B cell (primary cell): Measurements from ENCODE around the gene CHST11.

Experiments
- CTCF ChIP-seq: fragments of 200-600 bp; IDR thresholded peaks from one replicate; pipeline ENCODE4 v1.8.0; 2022; ENCODE audit warnings: antibody characterized with exemption, mild to moderate bottlenecking
- EZH2 ChIP-seq: IDR thresholded peaks from 2 replicates; pipeline ENCODE4 v1.6.1; 2012; ENCODE audit warnings: borderline replicate concordance, low read depth, mild to moderate bottlenecking, moderate library complexity, low read length; ENCODE audit not compliant: insufficient read depth, poor library complexity, severe bottlenecking

- TF ChIP-seq CTCF = no peak
- no peak for TF ChIP-seq EZH2
These were observed 223.7 kb downstream of the CHST11 start for GRCh38 chr12:104680491-104680890.
